Lower leg skin (tissue), 3 donors: ENCODE measurements around the gene ZNF484.

Source experiments
- CTCF ChIP-seq, 3 donors: fragments of 450-650 bp; IDR thresholded peaks; one replicate each; pipeline ENCODE4 v1.5.1; 2016; ENCODE audit warnings: antibody characterized with exemption in 3 of 3, mild to moderate bottlenecking in 3 of 3, moderate library complexity in 2 of 3
- POLR2A ChIP-seq, 2 donors: fragments of 450-650 bp; IDR thresholded peaks; one replicate each; pipeline ENCODE4 v1.6.1; 2016 to 2017; ENCODE audit warnings: antibody characterized with exemption in 2 of 2, mild to moderate bottlenecking in 1 of 2, moderate library complexity in 1 of 2

DNA sequence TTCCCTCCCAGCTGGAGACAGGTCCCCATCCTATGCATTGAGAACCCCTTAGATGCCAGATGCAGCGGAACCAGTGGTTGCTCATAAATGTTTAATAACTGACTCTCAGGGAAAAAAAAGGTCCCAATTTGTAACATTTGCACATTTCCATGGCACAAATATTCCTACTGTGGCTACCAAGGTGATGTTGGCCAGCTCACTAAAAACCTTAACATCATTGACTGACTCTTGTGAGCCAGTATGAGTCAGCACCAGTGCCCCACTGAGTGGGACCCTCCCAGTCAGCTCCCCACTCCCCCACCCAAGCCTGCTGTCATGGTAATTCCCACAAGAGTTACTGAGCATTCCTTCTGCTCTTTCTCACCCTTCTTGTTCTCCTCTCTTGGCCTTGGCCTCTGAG is 42.6 kb upstream of the ZNF484 start:
- TF ChIP-seq CTCF (IDR thresholded peaks at IDR 0.05) = no peak
- no peak for TF ChIP-seq POLR2A (IDR thresholded peaks at IDR 0.05)
